WI38 (cell line): ENCODE results near the gene CAMKK2.

Source experiments
- H3K4me3 ChIP-seq: 2 replicates; pipeline ENCODE4 v1.5.1; 2011; ENCODE audit warnings: low read depth, mild to moderate bottlenecking, control low read depth, low read length
- CTCF ChIP-seq: IDR thresholded peaks from 2 replicates; pipeline ENCODE4 v1.5.1; 2012; ENCODE audit warnings: low read depth, mild to moderate bottlenecking, control low read depth, low read length

CAMKK2 gene

GRCh38 chr12:121331248-121331647 is 34.7 kb upstream of the CAMKK2 start:
- H3K4me3 ChIP-seq = no peak overlapping the region
- TF ChIP-seq CTCF = no peak

GRCh38 chr12:121330692-121331091 is 34.2 kb upstream of the CAMKK2 start:
- H3K4me3 ChIP-seq = no peak overlapping the region
- TF ChIP-seq CTCF = no peak

- no peak overlapping the region for H3K4me3 ChIP-seq
- TF ChIP-seq CTCF = no peak
Measured at GRCh38 chr12:121330195-121330594, 33.7 kb upstream of the CAMKK2 start.

GRCh38 chr12:121328620-121329019 is 32.1 kb upstream of the CAMKK2 start:
- no peak for TF ChIP-seq CTCF
- H3K4me3 ChIP-seq = no peak overlapping the region

GRCh38 chr12:121326996-121327674 is 30.6 kb upstream of the CAMKK2 start:
- no peak overlapping the region for H3K4me3 ChIP-seq
- no peak for TF ChIP-seq CTCF

- no peak overlapping the region for H3K4me3 ChIP-seq
- TF ChIP-seq CTCF = no peak
Measured at GRCh38 chr12:121325922-121326396, 29.4 kb upstream of the CAMKK2 start.

GRCh38 chr12:121323908-121324307 is 27.4 kb upstream of the CAMKK2 start:
- no peak overlapping the region for H3K4me3 ChIP-seq
- no peak for TF ChIP-seq CTCF
